ENCODE measurements around the gene KCNAB2.

Gene KCNAB2

DNA sequence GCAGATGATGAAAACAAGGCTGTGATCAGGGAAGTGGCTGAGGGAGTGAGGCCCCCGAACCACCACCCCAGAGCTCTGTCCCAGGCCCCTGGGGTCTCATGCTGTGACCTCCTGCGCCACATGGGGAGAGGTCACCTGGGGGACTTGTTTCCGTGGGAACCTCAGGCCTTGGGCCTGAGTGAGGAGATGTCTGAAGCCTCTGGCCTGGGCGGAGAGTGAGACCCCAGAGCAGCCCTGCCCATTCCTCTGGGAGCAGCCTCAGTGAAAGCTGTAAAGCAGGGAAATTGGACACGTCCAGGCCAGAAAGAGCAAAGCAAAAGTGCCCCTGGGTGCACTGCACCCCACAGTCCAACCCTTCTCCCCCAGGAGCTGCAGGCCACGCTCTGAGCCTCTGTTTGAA lies 37.0 kb upstream of the KCNAB2 start:
- no peak for ATAC-seq
- no peak for TF ChIP-seq ARNTL (CRISPR knock-in tag; IDR thresholded peaks at IDR 0.05; ENCODE audit: borderline replicate concordance, low read depth)
- no peak for TF ChIP-seq ZC3H10 (CRISPR knock-in tag; IDR thresholded peaks at IDR 0.05)
- TF ChIP-seq TCF4 (CRISPR knock-in tag; IDR thresholded peaks at IDR 0.05; ENCODE audit: borderline replicate concordance): no peak
- TF ChIP-seq, protein P1, sequence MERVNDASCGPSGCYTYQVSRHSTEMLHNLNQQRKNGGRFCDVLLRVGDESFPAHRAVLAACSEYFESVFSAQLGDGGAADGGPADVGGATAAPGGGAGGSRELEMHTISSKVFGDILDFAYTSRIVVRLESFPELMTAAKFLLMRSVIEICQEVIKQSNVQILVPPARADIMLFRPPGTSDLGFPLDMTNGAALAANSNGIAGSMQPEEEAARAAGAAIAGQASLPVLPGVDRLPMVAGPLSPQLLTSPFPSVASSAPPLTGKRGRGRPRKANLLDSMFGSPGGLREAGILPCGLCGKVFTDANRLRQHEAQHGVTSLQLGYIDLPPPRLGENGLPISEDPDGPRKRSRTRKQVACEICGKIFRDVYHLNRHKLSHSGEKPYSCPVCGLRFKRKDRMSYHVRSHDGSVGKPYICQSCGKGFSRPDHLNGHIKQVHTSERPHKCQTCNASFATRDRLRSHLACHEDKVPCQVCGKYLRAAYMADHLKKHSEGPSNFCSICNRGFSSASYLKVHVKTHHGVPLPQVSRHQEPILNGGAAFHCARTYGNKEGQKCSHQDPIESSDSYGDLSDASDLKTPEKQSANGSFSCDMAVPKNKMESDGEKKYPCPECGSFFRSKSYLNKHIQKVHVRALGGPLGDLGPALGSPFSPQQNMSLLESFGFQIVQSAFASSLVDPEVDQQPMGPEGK (CRISPR knock-in tag; IDR thresholded peaks at IDR 0.05; ENCODE audit: borderline replicate concordance): no peak
- TF ChIP-seq, protein P2, sequence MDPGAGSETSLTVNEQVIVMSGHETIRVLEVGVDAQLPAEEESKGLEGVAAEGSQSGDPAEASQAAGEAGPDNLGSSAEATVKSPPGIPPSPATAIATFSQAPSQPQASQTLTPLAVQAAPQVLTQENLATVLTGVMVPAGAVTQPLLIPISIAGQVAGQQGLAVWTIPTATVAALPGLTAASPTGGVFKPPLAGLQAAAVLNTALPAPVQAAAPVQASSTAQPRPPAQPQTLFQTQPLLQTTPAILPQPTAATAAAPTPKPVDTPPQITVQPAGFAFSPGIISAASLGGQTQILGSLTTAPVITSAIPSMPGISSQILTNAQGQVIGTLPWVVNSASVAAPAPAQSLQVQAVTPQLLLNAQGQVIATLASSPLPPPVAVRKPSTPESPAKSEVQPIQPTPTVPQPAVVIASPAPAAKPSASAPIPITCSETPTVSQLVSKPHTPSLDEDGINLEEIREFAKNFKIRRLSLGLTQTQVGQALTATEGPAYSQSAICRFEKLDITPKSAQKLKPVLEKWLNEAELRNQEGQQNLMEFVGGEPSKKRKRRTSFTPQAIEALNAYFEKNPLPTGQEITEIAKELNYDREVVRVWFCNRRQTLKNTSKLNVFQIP (CRISPR knock-in tag; IDR thresholded peaks at IDR 0.05; ENCODE audit: borderline replicate concordance, low read depth): no peak
- TF ChIP-seq ZNF70 (CRISPR knock-in tag; IDR thresholded peaks at IDR 0.05): no peak
- TF ChIP-seq, protein P3, sequence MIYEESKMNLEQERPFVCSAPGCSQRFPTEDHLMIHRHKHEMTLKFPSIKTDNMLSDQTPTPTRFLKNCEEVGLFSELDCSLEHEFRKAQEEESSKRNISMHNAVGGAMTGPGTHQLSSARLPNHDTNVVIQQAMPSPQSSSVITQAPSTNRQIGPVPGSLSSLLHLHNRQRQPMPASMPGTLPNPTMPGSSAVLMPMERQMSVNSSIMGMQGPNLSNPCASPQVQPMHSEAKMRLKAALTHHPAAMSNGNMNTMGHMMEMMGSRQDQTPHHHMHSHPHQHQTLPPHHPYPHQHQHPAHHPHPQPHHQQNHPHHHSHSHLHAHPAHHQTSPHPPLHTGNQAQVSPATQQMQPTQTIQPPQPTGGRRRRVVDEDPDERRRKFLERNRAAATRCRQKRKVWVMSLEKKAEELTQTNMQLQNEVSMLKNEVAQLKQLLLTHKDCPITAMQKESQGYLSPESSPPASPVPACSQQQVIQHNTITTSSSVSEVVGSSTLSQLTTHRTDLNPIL (CRISPR knock-in tag; IDR thresholded peaks at IDR 0.05; ENCODE audit: low read depth): no peak
- TF ChIP-seq, protein P4, sequence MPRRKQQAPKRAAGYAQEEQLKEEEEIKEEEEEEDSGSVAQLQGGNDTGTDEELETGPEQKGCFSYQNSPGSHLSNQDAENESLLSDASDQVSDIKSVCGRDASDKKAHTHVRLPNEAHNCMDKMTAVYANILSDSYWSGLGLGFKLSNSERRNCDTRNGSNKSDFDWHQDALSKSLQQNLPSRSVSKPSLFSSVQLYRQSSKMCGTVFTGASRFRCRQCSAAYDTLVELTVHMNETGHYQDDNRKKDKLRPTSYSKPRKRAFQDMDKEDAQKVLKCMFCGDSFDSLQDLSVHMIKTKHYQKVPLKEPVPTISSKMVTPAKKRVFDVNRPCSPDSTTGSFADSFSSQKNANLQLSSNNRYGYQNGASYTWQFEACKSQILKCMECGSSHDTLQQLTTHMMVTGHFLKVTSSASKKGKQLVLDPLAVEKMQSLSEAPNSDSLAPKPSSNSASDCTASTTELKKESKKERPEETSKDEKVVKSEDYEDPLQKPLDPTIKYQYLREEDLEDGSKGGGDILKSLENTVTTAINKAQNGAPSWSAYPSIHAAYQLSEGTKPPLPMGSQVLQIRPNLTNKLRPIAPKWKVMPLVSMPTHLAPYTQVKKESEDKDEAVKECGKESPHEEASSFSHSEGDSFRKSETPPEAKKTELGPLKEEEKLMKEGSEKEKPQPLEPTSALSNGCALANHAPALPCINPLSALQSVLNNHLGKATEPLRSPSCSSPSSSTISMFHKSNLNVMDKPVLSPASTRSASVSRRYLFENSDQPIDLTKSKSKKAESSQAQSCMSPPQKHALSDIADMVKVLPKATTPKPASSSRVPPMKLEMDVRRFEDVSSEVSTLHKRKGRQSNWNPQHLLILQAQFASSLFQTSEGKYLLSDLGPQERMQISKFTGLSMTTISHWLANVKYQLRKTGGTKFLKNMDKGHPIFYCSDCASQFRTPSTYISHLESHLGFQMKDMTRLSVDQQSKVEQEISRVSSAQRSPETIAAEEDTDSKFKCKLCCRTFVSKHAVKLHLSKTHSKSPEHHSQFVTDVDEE (CRISPR knock-in tag; IDR thresholded peaks at IDR 0.05): no peak
- TF ChIP-seq PPARA (CRISPR knock-in tag; IDR thresholded peaks at IDR 0.05; ENCODE audit: borderline replicate concordance): no peak

DNA sequence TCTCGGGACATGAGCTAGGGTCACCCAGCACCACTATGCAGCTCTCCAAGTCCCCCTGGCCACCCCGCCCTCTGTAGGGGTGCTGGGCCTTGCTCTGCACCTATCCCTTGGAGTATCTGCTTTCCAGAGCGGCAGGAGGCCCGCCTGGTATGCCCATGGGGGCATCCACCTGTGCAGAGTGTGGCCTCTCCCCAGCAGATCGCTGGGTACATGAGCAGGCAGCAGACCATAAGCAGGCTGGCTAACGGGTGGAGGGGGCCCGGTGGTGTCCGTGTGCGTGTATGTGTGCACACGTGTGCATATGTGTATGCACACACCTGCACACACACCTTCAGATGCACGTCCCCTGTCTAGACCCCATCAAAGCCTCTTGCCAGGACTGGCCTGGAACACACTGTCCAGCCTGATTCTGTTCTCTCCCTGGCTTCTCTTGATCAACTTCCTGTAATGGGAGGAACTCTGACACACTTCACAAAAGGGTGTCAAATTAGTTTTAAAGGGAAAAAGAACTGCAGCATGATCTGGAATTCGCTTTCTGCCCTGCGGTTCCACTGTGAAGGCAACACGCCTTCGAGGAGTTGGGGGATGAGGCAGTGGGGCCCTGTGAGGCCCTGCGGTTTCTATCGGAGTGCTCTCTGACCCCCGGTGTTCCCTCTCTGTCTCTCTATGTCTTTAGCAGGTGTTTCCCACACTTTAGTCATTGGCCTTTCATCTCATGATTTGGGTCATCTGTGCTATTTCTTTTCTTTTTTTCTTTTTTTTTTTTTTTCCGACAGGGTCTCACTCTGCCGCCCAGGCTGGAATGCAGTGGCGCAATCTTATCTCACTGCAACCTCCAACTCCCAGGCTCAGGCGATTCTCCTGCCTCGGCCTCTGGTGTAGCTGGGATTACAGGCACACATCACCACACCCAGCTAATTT lies 36.3 kb upstream of the KCNAB2 start:
- no peak for ATAC-seq
- TF ChIP-seq BACH2 (CRISPR knock-in tag; IDR thresholded peaks at IDR 0.05; ENCODE audit: borderline replicate concordance) (no peak), OSR1 (CRISPR knock-in tag; IDR thresholded peaks at IDR 0.05) (no peak), ZFP3 (CRISPR knock-in tag; IDR thresholded peaks at IDR 0.05) (no peak), ZNF565 (CRISPR knock-in tag; conservative IDR thresholded peaks at IDR 0.05; ENCODE audit: low read depth) (no peak), GLIS3 (CRISPR knock-in tag; IDR thresholded peaks at IDR 0.05) (no peak), TCF4 (CRISPR knock-in tag; IDR thresholded peaks at IDR 0.05; ENCODE audit: borderline replicate concordance) (no peak), CSDC2 (CRISPR knock-in tag; IDR thresholded peaks at IDR 0.05) (no peak), SNAI2 (CRISPR knock-in tag; IDR thresholded peaks at IDR 0.05) (no peak), ESRRG (CRISPR knock-in tag; IDR thresholded peaks at IDR 0.05) (no peak)
- TF ChIP-seq, protein P4 (CRISPR knock-in tag; IDR thresholded peaks at IDR 0.05): no peak

DNA sequence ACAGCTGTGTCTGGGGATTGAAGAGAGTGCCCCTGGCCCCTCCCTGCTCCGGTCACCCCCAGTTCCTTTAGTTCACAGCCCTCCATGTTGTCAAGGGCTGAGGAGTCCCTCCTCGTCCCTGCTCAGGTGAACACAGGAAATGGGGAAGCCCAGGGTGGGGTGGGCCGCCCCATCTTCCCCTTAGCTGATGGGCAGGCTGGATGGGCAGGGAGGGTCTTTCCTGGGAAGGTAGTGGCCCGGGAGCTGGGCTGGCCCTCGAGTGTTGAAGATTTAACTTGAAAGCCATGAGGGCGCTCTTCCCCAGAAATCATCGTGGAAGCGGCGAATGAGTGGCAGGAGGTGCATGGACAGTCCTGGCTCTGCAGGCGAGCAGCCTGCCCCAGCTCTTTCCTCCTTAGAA lies 35.1 kb upstream of the KCNAB2 start:
- ATAC-seq: no peak
- no peak for TF ChIP-seq BACH2 (CRISPR knock-in tag; IDR thresholded peaks at IDR 0.05; ENCODE audit: borderline replicate concordance)
- TF ChIP-seq ZC3H10 (CRISPR knock-in tag; IDR thresholded peaks at IDR 0.05): no peak
- TF ChIP-seq RARB (CRISPR knock-in tag; IDR thresholded peaks at IDR 0.05): no peak
- TF ChIP-seq, protein P2 (CRISPR knock-in tag; IDR thresholded peaks at IDR 0.05; ENCODE audit: borderline replicate concordance, low read depth): no peak
- no peak for TF ChIP-seq TCF4 (CRISPR knock-in tag; IDR thresholded peaks at IDR 0.05; ENCODE audit: borderline replicate concordance)
- no peak for TF ChIP-seq ZNF565 (CRISPR knock-in tag; conservative IDR thresholded peaks at IDR 0.05; ENCODE audit: low read depth)
- no peak for TF ChIP-seq ZFP3 (CRISPR knock-in tag; IDR thresholded peaks at IDR 0.05)
- TF ChIP-seq OSR1 (CRISPR knock-in tag; IDR thresholded peaks at IDR 0.05): no peak
- TF ChIP-seq ESRRG (CRISPR knock-in tag; IDR thresholded peaks at IDR 0.05): no peak
- TF ChIP-seq, protein P5, sequence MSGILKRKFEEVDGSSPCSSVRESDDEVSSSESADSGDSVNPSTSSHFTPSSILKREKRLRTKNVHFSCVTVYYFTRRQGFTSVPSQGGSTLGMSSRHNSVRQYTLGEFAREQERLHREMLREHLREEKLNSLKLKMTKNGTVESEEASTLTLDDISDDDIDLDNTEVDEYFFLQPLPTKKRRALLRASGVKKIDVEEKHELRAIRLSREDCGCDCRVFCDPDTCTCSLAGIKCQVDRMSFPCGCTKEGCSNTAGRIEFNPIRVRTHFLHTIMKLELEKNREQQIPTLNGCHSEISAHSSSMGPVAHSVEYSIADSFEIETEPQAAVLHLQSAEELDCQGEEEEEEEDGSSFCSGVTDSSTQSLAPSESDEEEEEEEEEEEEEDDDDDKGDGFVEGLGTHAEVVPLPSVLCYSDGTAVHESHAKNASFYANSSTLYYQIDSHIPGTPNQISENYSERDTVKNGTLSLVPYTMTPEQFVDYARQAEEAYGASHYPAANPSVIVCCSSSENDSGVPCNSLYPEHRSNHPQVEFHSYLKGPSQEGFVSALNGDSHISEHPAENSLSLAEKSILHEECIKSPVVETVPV (CRISPR knock-in tag; IDR thresholded peaks at IDR 0.05): no peak
- TF ChIP-seq, protein P3 (CRISPR knock-in tag; IDR thresholded peaks at IDR 0.05; ENCODE audit: low read depth): no peak
- TF ChIP-seq GLIS3 (CRISPR knock-in tag; IDR thresholded peaks at IDR 0.05): no peak
- TF ChIP-seq ISL1 (CRISPR knock-in tag; IDR thresholded peaks at IDR 0.05): no peak

All from SK-N-SH treated with all-trans-retinoic acid at 6 μM for 48 hours (cell line).